Activated CD4-positive, alpha-beta T cell treated with anti-CD3 and anti-CD28 coated beads, Interleukin-2, amount 10 ng/mL, durations not matched to agents 7 days and 5 days (primary cell): ENCODE results near the gene SREK1. TPM values are rescaled to one million over a fixed set of nuclear protein-coding genes. Genes with fewer than 3 reads are reported as not detected.
"Not testable (repeated sequence)": the region's sequence is repeated elsewhere in the genome, so short reads cannot be mapped to it uniquely, and the experiment has no call there.

Experiments
- CTCF ChIA-PET: fragments of 350-600 bp; sonication (Branson Sonifier 250); formaldehyde crosslinking; loops from one replicate; lab custom pipeline; 2021; ENCODE audit warnings: antibody characterized with exemption; lab: Charles Lee
- POLR2A ChIA-PET: fragments of 350-600 bp; sonication (Branson Sonifier 250); formaldehyde crosslinking; loops from one replicate; lab custom pipeline; 2021; ENCODE audit warnings: antibody characterized with exemption; lab: Charles Lee
- DNase-seq: peaks from one replicate; pipeline ENCODE4 v3.0.0-alpha.2; 2020
- H3K27ac Mint-ChIP-seq: one replicate; pipeline ENCODE4 v1.8.0; 2021; ENCODE audit warnings: mild to moderate bottlenecking, moderate library complexity, mixed read lengths
- H3K27me3 Mint-ChIP-seq: one replicate; pipeline ENCODE4 v1.8.0; 2021; ENCODE audit warnings: mixed read lengths
- H3K36me3 Mint-ChIP-seq: one replicate; pipeline ENCODE4 v1.8.0; 2021; ENCODE audit warnings: low read depth, mixed read lengths
- H3K4me1 Mint-ChIP-seq: one replicate; pipeline ENCODE4 v1.8.0; 2021; ENCODE audit warnings: mixed read lengths
- H3K4me3 Mint-ChIP-seq: one replicate; pipeline ENCODE4 v1.8.0; 2021; ENCODE audit warnings: mild to moderate bottlenecking, moderate library complexity, mixed read lengths
- H3K9me3 Mint-ChIP-seq: one replicate; pipeline ENCODE4 v1.8.0; 2021; ENCODE audit warnings: mixed read lengths
- total RNA-seq, 2 experiments: library from RNA; stranded (reverse); gene quantifications; one replicate each; pipeline ENCODE4 v1.2.3, GENCODE V29; 2021

SREK1 gene
- total RNA-seq, 2 experiments from 2014 or later = 66.0 to 70.9 TPM

- Mint-ChIP-seq H3K27ac (no peak overlapping the region), H3K4me3 (no peak overlapping the region), H3K27me3 (no peaks in the 10 kb centered on the region), H3K36me3 (peaks cover 2% of the 10 kb centered on the region), H3K4me1 (no peaks in the 10 kb centered on the region), H3K9me3 (no peaks in the 10 kb centered on the region)
- ChIA-PET CTCF (no interaction called here), POLR2A (no interaction called here)
- DNase-seq = no peak
Measured at GRCh38 chr5:66206465-66206864, 62.4 kb downstream of the SREK1 start.

GRCh38 chr5:66207800-66208561 is 63.9 kb downstream of the SREK1 start:
- H3K36me3 Mint-ChIP-seq = peaks cover 2% of the 10 kb centered on the region
- no peak for DNase-seq
- H3K4me1 Mint-ChIP-seq = no peaks in the 10 kb centered on the region
- H3K27me3 Mint-ChIP-seq = no peaks in the 10 kb centered on the region
- POLR2A ChIA-PET = no interaction called here
- CTCF ChIA-PET = no interaction called here
- no peak overlapping the region for H3K4me3 Mint-ChIP-seq
- no peaks in the 10 kb centered on the region for H3K9me3 Mint-ChIP-seq
- H3K27ac Mint-ChIP-seq = no peak overlapping the region

GRCh38 chr5:66209350-66209749 is 65.2 kb downstream of the SREK1 start:
- H3K4me1 Mint-ChIP-seq = no peaks in the 10 kb centered on the region
- H3K36me3 Mint-ChIP-seq = no peaks in the 10 kb centered on the region
- no peak for DNase-seq
- CTCF ChIA-PET = no interaction called here
- no peak overlapping the region for H3K27ac Mint-ChIP-seq
- no peaks in the 10 kb centered on the region for H3K9me3 Mint-ChIP-seq
- POLR2A ChIA-PET = no interaction called here
- H3K4me3 Mint-ChIP-seq = no peak overlapping the region
- no peaks in the 10 kb centered on the region for H3K27me3 Mint-ChIP-seq

- no peak overlapping the region for H3K4me3 Mint-ChIP-seq
- POLR2A ChIA-PET = interaction anchor here (0.6 kb wide), 1 partner anchor 334 kb away, joined by 7 read pairs; no protein-coding TSS in a partner anchor
- H3K36me3 Mint-ChIP-seq = no peaks in the 10 kb centered on the region
- no peaks in the 10 kb centered on the region for H3K4me1 Mint-ChIP-seq
- no peaks in the 10 kb centered on the region for H3K27me3 Mint-ChIP-seq
- no peak overlapping the region for H3K27ac Mint-ChIP-seq
- CTCF ChIA-PET = no interaction called here
- H3K9me3 Mint-ChIP-seq = no peaks in the 10 kb centered on the region
- no peak for DNase-seq
Measured at GRCh38 chr5:66209794-66210193, 65.7 kb downstream of the SREK1 start.

- no peak overlapping the region for H3K27ac Mint-ChIP-seq
- H3K4me3 Mint-ChIP-seq = no peak overlapping the region
- CTCF ChIA-PET = interaction anchor here (1.3 kb wide), 1 partner anchor 9 kb away, joined by 3 read pairs; no protein-coding TSS in a partner anchor
- no peaks in the 10 kb centered on the region for H3K9me3 Mint-ChIP-seq
- DNase-seq = no peak
- no peaks in the 10 kb centered on the region for H3K4me1 Mint-ChIP-seq
- H3K36me3 Mint-ChIP-seq = no peaks in the 10 kb centered on the region
- POLR2A ChIA-PET = interaction anchor here (0.7 kb wide), 1 partner anchor 40 kb away, joined by 3 read pairs; no protein-coding TSS in a partner anchor
- H3K27me3 Mint-ChIP-seq = peaks cover 4% of the 10 kb centered on the region
Measured at GRCh38 chr5:66213533-66213932, 69.4 kb downstream of the SREK1 start.

GRCh38 chr5:66222455-66222854 is 78.4 kb downstream of the SREK1 start:
- no peaks in the 10 kb centered on the region for H3K36me3 Mint-ChIP-seq
- no peaks in the 10 kb centered on the region for H3K9me3 Mint-ChIP-seq
- no peak overlapping the region for H3K27ac Mint-ChIP-seq
- no peaks in the 10 kb centered on the region for H3K4me1 Mint-ChIP-seq
- ChIA-PET CTCF (interaction anchor here (1.6 kb wide), 1 partner anchor 8 kb away, joined by 3 read pairs; no protein-coding TSS in a partner anchor), POLR2A (no interaction called here)
- DNase-seq = no peak
- no peak overlapping the region for H3K4me3 Mint-ChIP-seq
- peaks cover 9% of the 10 kb centered on the region for H3K27me3 Mint-ChIP-seq

GRCh38 chr5:66222896-66223295 is 78.8 kb downstream of the SREK1 start:
- H3K9me3 Mint-ChIP-seq, H3K4me3 Mint-ChIP-seq, H3K4me1 Mint-ChIP-seq, H3K36me3 Mint-ChIP-seq, H3K27ac Mint-ChIP-seq, POLR2A ChIA-PET, H3K27me3 Mint-ChIP-seq, DNase-seq: not testable (repeated sequence)
- CTCF ChIA-PET = interaction anchor here (1.6 kb wide), 1 partner anchor 9 kb away, joined by 3 read pairs; no protein-coding TSS in a partner anchor

GRCh38 chr5:66223637-66224036 is 79.5 kb downstream of the SREK1 start:
- Mint-ChIP-seq H3K4me1 (no peaks in the 10 kb centered on the region), H3K27ac (no peak overlapping the region), H3K36me3 (no peaks in the 10 kb centered on the region), H3K9me3 (no peaks in the 10 kb centered on the region), H3K4me3 (no peak overlapping the region), H3K27me3 (peaks cover 5% of the 10 kb centered on the region)
- DNase-seq = no peak
- ChIA-PET POLR2A (no interaction called here), CTCF (no interaction called here)

- no peak for DNase-seq
- Mint-ChIP-seq H3K36me3 (no peaks in the 10 kb centered on the region), H3K4me3 (no peak overlapping the region), H3K27ac (no peak overlapping the region), H3K4me1 (no peaks in the 10 kb centered on the region), H3K9me3 (no peaks in the 10 kb centered on the region), H3K27me3 (peaks cover 5% of the 10 kb centered on the region)
- CTCF ChIA-PET = no interaction called here
- POLR2A ChIA-PET = no interaction called here
Measured at GRCh38 chr5:66224274-66224673, 80.2 kb downstream of the SREK1 start.

- H3K27me3 Mint-ChIP-seq = peaks cover 5% of the 10 kb centered on the region
- H3K27ac Mint-ChIP-seq = no peak overlapping the region
- H3K4me3 Mint-ChIP-seq = no peak overlapping the region
- ChIA-PET CTCF (interaction anchor here (0.6 kb wide), 1 partner anchor 142 kb away, joined by 3 read pairs; no protein-coding TSS in a partner anchor), POLR2A (no interaction called here)
- H3K4me1 Mint-ChIP-seq = no peaks in the 10 kb centered on the region
- no peaks in the 10 kb centered on the region for H3K9me3 Mint-ChIP-seq
- no peaks in the 10 kb centered on the region for H3K36me3 Mint-ChIP-seq
- no peak for DNase-seq
Measured at GRCh38 chr5:66224773-66225553, 80.9 kb downstream of the SREK1 start.

- H3K36me3 Mint-ChIP-seq = no peaks in the 10 kb centered on the region
- no peaks in the 10 kb centered on the region for H3K27me3 Mint-ChIP-seq
- H3K4me3 Mint-ChIP-seq = no peak overlapping the region
- POLR2A ChIA-PET = no interaction called here
- H3K9me3 Mint-ChIP-seq = no peaks in the 10 kb centered on the region
- CTCF ChIA-PET = interaction anchor here (0.6 kb wide), 1 partner anchor 27 kb away, joined by 3 read pairs; no protein-coding TSS in a partner anchor
- H3K27ac Mint-ChIP-seq = no peak overlapping the region
- no peak for DNase-seq
- H3K4me1 Mint-ChIP-seq = no peaks in the 10 kb centered on the region
Measured at GRCh38 chr5:66230551-66230950, 86.5 kb downstream of the SREK1 start.

- H3K36me3 Mint-ChIP-seq = no peaks in the 10 kb centered on the region
- H3K27ac Mint-ChIP-seq = no peak overlapping the region
- DNase-seq = no peak
- no peak overlapping the region for H3K4me3 Mint-ChIP-seq
- no peaks in the 10 kb centered on the region for H3K9me3 Mint-ChIP-seq
- POLR2A ChIA-PET = no interaction called here
- CTCF ChIA-PET = no interaction called here
- H3K27me3 Mint-ChIP-seq = no peaks in the 10 kb centered on the region
- no peaks in the 10 kb centered on the region for H3K4me1 Mint-ChIP-seq
Measured at GRCh38 chr5:66231508-66231907, 87.4 kb downstream of the SREK1 start.

GRCh38 chr5:66232275-66232674 is 88.2 kb downstream of the SREK1 start:
- POLR2A ChIA-PET = no interaction called here
- CTCF ChIA-PET = interaction anchor here (0.7 kb wide), 1 partner anchor 75 kb away, joined by 3 read pairs; no protein-coding TSS in a partner anchor
- Mint-ChIP-seq H3K4me3 (no peak overlapping the region), H3K4me1 (no peaks in the 10 kb centered on the region), H3K9me3 (no peaks in the 10 kb centered on the region), H3K27ac (no peak overlapping the region), H3K27me3 (no peaks in the 10 kb centered on the region), H3K36me3 (no peaks in the 10 kb centered on the region)
- no peak for DNase-seq
